Body of pancreas (tissue), 4 donors: Measurements from ENCODE around the gene IGBP1. TPM values are rescaled to one million over a fixed set of nuclear protein-coding genes. Genes with fewer than 3 reads are reported as not detected.
"Not testable (repeated sequence)": the region's sequence is repeated elsewhere in the genome, so short reads cannot be mapped to it uniquely, and the experiment has no call there.

Experiments used
- ATAC-seq: fragments of 150-250 bp; one replicate; pipeline ENCODE4 v1.9.1; 2016
- DNase-seq, 4 donors: peaks; one replicate each; pipeline ENCODE4 v3.0.0-alpha.2; 2019
- H3K27ac ChIP-seq, 4 donors: fragments of 200-600 bp; sonication (generic); 1 replicate in 3 of 4; 2 replicates in 1 of 4; pipeline versions ENCODE4 v1.5.1 to v1.6.1; 2016 to 2019; ENCODE audit warnings: mild to moderate bottlenecking in 1 of 4, mixed read lengths in 1 of 4, moderate library complexity in 1 of 4
- H3K27me3 ChIP-seq, 2 donors: fragments of 200-600 bp; sonication (generic); one replicate each; pipeline ENCODE4 v1.6.0; 2016; ENCODE audit warnings: mild to moderate bottlenecking in 1 of 2
- H3K36me3 ChIP-seq, 2 donors: fragments of 200-600 bp; sonication (generic); replicated peaks in 1 of 2; 2 replicates each; pipeline ENCODE4 v1.5.1; 2016; ENCODE audit warnings: low read depth in 2 of 2; ENCODE audit not compliant: insufficient read depth in 1 of 2
- H3K4me1 ChIP-seq: fragments of 200-600 bp; sonication (generic); one replicate; pipeline ENCODE4 v1.6.0; 2016
- H3K4me3 ChIP-seq, 2 donors: fragments of 200-600 bp; sonication (generic); 1 replicate in 1 of 2; 2 replicates in 1 of 2; pipeline ENCODE4 v1.5.1; 2016 to 2019
- H3K9me3 ChIP-seq, 3 donors: fragments of 200-600 bp; sonication (generic); 1 replicate in 2 of 3; 2 replicates in 1 of 3; pipeline ENCODE4 v1.5.1; 2016
- POLR2A ChIP-seq, 3 donors: fragments of 450-650 bp; IDR thresholded peaks; one replicate each; pipeline ENCODE4 v1.6.1; 2016; ENCODE audit warnings: antibody characterized with exemption in 3 of 3, mild to moderate bottlenecking in 2 of 3
- WGBS, 2 donors: methylation state at CpG; one replicate each; pipeline ENCODE4 v1.1.5; 2017; 5-methylcytosine and 5-hydroxymethylcytosine counted together
- intact Hi-C: fragments of 100-400 bp; cut with DNase I; formaldehyde crosslinking; loops from one replicate; pipeline ENCODE4 v1.15.1; 2023
- total RNA-seq, 2 donors: library from RNA; depleted of rRNA; stranded (reverse); fragments of >200 nt; gene quantifications; one replicate each; pipeline ENCODE4 v1.1.0, GENCODE V29; 2016
- TF ChIP-seq, protein P1 (sequence below), 7 experiments: fragments of 450-650 bp in 4 of 7; fragments of 200-600 bp in 3 of 7; sonication (generic) in 3 of 7; IDR thresholded peaks; one replicate each; pipeline ENCODE4 v1.5.1; 2016 to 2019; ENCODE audit warnings: antibody characterized with exemption in 7 of 7

Gene IGBP1
- total RNA-seq, 2 donors from 2014 or later, result 39.9 to 64.1 TPM

DNA sequence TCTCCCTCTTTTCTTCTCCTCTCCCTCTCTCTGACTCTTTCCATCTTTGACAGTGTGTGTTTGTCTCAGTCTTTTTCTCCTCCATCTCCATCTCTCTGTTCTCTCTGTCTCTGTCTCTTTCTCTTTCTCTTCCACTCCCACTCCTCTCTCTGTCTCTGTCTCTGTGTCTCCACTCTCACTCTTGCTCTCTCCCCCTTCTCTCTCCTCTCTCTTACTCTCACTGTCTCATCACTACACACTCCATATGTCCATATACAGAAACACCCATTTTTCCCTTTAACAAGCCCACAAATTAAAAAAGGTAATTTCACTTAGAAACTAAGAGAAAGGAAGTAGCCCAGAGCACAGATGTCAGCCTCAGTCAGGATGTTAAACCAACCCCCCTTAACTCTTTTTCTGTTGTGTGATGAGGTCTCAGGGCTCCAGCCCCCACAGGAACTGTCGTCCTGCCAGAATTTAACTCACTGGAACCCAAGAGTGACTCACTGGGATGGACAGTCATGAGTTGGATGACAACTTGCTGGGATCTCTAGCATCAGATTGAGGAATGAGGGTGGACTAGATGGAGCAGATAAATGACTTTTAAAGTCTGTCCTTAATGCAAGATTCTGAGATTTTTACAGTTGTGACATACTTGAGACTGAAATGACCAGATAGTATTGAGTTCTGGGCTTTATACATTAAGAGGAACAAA, 43.5 kb upstream of the IGBP1 start:
- WGBS, 2 donors, result 57% methylated on average over 1 of the region's 1 CpG; no CpG with 5 or more reads in 1 of the 2 donors
- Histone ChIP-seq H3K27ac (no peak overlapping the region), H3K4me1 (no peaks in the 10 kb centered on the region), H3K9me3 (no peaks in the 10 kb centered on the region), H3K27me3 (no peaks in the 10 kb centered on the region), H3K36me3 (no peaks in the 10 kb centered on the region), H3K4me3 (no peak overlapping the region)
- intact Hi-C loops, result loop anchor here (10.0 kb wide), 1 partner anchor 595 kb away; no protein-coding TSS in a partner anchor
- ATAC-seq (no peak), DNase-seq (no peak)
- TF ChIP-seq POLR2A (IDR thresholded peaks at IDR 0.05), result no peak
- TF ChIP-seq, protein P1, sequence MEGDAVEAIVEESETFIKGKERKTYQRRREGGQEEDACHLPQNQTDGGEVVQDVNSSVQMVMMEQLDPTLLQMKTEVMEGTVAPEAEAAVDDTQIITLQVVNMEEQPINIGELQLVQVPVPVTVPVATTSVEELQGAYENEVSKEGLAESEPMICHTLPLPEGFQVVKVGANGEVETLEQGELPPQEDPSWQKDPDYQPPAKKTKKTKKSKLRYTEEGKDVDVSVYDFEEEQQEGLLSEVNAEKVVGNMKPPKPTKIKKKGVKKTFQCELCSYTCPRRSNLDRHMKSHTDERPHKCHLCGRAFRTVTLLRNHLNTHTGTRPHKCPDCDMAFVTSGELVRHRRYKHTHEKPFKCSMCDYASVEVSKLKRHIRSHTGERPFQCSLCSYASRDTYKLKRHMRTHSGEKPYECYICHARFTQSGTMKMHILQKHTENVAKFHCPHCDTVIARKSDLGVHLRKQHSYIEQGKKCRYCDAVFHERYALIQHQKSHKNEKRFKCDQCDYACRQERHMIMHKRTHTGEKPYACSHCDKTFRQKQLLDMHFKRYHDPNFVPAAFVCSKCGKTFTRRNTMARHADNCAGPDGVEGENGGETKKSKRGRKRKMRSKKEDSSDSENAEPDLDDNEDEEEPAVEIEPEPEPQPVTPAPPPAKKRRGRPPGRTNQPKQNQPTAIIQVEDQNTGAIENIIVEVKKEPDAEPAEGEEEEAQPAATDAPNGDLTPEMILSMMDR (IDR thresholded peaks at IDR 0.05), result no peak

DNA sequence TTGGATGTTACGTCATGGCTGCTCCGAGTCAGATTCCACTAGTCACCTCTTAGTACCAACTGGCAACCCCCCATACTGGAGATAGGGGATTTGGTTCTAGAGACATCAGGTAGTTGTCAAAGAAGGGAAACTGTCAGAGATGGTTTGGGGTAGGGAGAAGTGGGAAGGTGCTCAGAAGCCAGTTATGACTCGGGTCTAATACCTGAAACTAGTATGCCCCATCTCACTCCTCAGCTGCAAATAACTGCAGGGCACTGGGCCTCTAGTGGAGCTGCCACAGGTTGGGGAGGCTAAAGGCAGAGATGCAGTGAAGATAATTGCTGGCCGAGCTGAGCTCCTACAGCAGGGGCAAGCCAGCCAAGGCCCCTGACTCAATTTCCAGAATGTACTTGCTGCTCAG, 41.0 kb upstream of the IGBP1 start:
- DNase-seq (no peak), ATAC-seq (no peak)
- WGBS, 2 donors, result 83 to 94% methylated on average over 1 to 4 of the region's 4 CpGs

DNA sequence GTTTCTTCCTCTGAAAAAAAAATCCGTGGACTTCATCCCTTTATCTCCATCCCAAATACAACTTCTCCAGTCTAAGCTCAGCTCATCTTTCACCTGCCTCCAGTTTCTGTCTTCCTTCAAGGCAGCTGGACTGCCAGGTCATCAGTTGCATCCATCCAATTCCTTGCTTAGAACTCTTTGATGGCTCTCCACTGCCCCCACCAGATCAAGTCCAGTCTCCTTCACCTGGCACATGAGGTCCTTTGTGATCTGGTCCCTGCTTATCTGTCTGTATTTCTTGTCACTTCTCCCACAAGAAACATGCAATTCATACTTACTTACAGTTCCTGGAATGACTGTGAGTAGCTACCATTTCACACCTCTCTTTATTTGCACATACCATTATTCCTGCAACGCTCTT, 37.2 kb upstream of the IGBP1 start:
- Histone ChIP-seq H3K27me3 (no peaks in the 10 kb centered on the region), H3K36me3 (no peaks in the 10 kb centered on the region), H3K4me1 (no peaks in the 10 kb centered on the region), H3K4me3 (no peak overlapping the region), H3K9me3 (no peaks in the 10 kb centered on the region), H3K27ac (no peak overlapping the region)
- no peak for ATAC-seq
- no peak for TF ChIP-seq POLR2A (IDR thresholded peaks at IDR 0.05)
- TF ChIP-seq, protein P1 (IDR thresholded peaks at IDR 0.05), result no peak
- intact Hi-C loops, result loop anchor here (10.0 kb wide), 1 partner anchor 601 kb away; no protein-coding TSS in a partner anchor
- peak in 1 of 4 donors; percentile 1 for DNase-seq
- 62% methylated on average over 2 of the region's 2 CpGs for WGBS, 2 donors

More for the DNA sequence above, 41.0 kb upstream of the IGBP1 start:
- intact Hi-C loops, result loop anchor here (10.0 kb wide), 1 partner anchor 597 kb away; no protein-coding TSS in a partner anchor
- no peak overlapping the region for H3K27ac ChIP-seq
- H3K4me3 ChIP-seq, result no peak overlapping the region
- TF ChIP-seq POLR2A (IDR thresholded peaks at IDR 0.05), result no peak
- TF ChIP-seq, protein P1 (IDR thresholded peaks at IDR 0.05), result no peak
- no peaks in the 10 kb centered on the region for H3K27me3 ChIP-seq
- H3K4me1 ChIP-seq, result no peaks in the 10 kb centered on the region
- H3K36me3 ChIP-seq, result no peaks in the 10 kb centered on the region
- H3K9me3 ChIP-seq, result no peaks in the 10 kb centered on the region

DNA sequence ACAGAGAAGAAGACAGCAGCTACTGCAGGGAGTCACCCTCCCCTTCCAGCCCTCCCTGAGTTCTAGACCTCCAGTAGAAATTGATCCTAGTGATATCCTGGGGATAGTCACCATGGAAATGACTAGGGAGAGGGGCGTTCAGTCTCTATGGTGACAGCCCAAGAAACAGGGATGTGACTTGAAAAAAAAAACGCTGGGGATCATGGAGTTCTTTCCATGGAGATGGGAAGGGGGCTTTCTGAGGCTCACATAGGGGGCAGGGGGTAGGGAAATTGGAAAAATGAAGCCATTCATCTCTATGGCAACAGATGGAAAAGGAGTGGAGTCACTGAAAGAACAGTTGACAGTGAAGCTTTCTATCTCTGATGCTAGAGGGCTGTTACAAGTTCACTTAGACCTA, 28.0 kb upstream of the IGBP1 start:
- Histone ChIP-seq H3K4me3 (no peak overlapping the region), H3K36me3 (no peaks in the 10 kb centered on the region), H3K9me3 (no peaks in the 10 kb centered on the region), H3K4me1 (no peaks in the 10 kb centered on the region), H3K27me3 (no peaks in the 10 kb centered on the region), H3K27ac (no peak overlapping the region)
- 8 to 19% methylated on average over 2 of the region's 2 CpGs for WGBS, 2 donors
- no peak for TF ChIP-seq POLR2A (IDR thresholded peaks at IDR 0.05)
- TF ChIP-seq, protein P1 (IDR thresholded peaks at IDR 0.05), result no peak
- ATAC-seq, result no peak
- intact Hi-C loops, result no loop called here
- DNase-seq, result no peak

DNA sequence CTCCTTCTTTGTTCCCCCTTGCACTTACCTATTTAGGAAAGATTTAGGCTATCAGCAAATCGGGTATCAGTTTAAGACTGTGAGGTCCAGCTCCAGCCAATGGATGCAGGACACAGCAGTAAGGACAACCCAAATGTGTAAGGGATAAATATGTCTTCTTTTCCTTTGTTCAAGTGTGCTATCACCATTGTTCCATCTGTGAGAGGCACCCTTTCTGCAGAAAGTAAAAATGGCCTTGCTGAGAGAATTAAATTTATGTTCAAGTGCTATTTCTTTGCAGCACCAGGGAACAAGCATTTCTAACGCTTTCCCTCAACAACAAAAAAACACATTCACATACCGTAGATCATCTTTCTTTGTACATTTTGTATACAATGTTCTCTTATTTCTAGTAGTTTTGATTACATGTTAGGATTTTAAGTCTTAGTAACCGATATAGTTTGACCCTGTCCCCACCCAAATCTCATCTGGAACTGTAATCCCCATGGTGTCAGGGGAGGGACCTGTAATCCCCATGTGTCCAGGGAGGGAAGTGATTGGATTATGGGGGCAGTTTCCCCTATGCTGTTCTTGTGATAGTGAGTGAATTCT, 21.7 kb upstream of the IGBP1 start:
- H3K27ac ChIP-seq, H3K36me3 ChIP-seq, H3K4me3 ChIP-seq, H3K9me3 ChIP-seq, H3K27me3 ChIP-seq, ATAC-seq, DNase-seq, H3K4me1 ChIP-seq, intact Hi-C loops: not testable (repeated sequence)
- WGBS, 2 donors, result 73 to 80% methylated on average over 3 to 4 of the region's 4 CpGs
